Panc1 (cell line): ENCODE measurements around the gene TOPORS. TPM values are rescaled to one million over a fixed set of nuclear protein-coding genes. Genes with fewer than 3 reads are reported as not detected.

Experiments used
- ATAC-seq: fragments of 200-7000 bp; cut with Tn5 transposase; 2 replicates; pipeline ENCODE4 v1.9.1; 2020; ENCODE audit warnings: mild to moderate bottlenecking, moderate library complexity
- BruUV-seq: library from RNA; stranded (reverse); fragments of 400-500 nt; replicated peaks from 2 replicates; lab custom pipeline; 2021; lab: Mats Ljungman, UMichigan
- CTCF ChIA-PET: fragments of 300-600 bp; sonication (Branson Sonifier 250); formaldehyde crosslinking; loops from one replicate; lab custom pipeline; 2022; ENCODE audit warnings: antibody characterized with exemption; lab: Charles Lee
- POLR2A ChIA-PET: fragments of 300-600 bp; sonication (Branson Sonifier 250); formaldehyde crosslinking; loops from one replicate; lab custom pipeline; 2022; ENCODE audit warnings: antibody characterized with exemption; lab: Charles Lee
- DNase-seq: peaks from one replicate; pipeline ENCODE4 v3.0.0-alpha.2; 2010; ENCODE audit warnings: low read depth, low spot score
- H3K27ac ChIP-seq: 2 replicates; pipeline ENCODE4 v1.5.1; 2011; ENCODE audit warnings: mild to moderate bottlenecking, low read length, inconsistent platforms
- H3K27me3 ChIP-seq: fragments of 200-500 bp; sonication (Bioruptor generic); 2 replicates; pipeline ENCODE4 v1.6.0; 2014; ENCODE audit warnings: low read length, inconsistent platforms; ENCODE audit not compliant: control insufficient read depth, insufficient read depth
- H3K36me3 ChIP-seq: fragments of 200-500 bp; sonication (Bioruptor generic); 2 replicates; pipeline ENCODE4 v1.5.1; 2014; ENCODE audit warnings: inconsistent platforms, mild to moderate bottlenecking, low read length, moderate library complexity; ENCODE audit not compliant: control insufficient read depth, insufficient read depth
- H3K4me1 ChIP-seq: 2 replicates; pipeline ENCODE4 v1.5.1; 2011; ENCODE audit warnings: inconsistent platforms, mild to moderate bottlenecking, low read length, moderate library complexity; ENCODE audit not compliant: control insufficient read depth, insufficient read depth
- H3K4me3 ChIP-seq, 2 experiments: 2 replicates each; pipeline ENCODE4 v1.5.1; 2011 to 2012; ENCODE audit warnings: low read depth in 2 of 2, low read length in 2 of 2, mild to moderate bottlenecking in 2 of 2, inconsistent platforms in 1 of 2, moderate library complexity in 1 of 2
- H3K9me3 ChIP-seq: fragments of 200-500 bp; sonication (Bioruptor generic); 2 replicates; pipeline ENCODE4 v1.5.1; 2014; ENCODE audit warnings: low read depth, mild to moderate bottlenecking, inconsistent platforms, low read length, moderate library complexity; ENCODE audit not compliant: control insufficient read depth, insufficient read depth
- CTCF ChIP-seq: fragments of 450-650 bp; IDR thresholded peaks from 2 replicates; pipeline ENCODE4 v1.5.1; 2017; ENCODE audit warnings: mild to moderate bottlenecking
- POLR2AphosphoS5 ChIP-seq: IDR thresholded peaks from 2 replicates; pipeline ENCODE4 v1.6.1; 2012; ENCODE audit warnings: mild to moderate bottlenecking, low read depth, low read length, moderate library complexity
- SIN3A ChIP-seq: IDR thresholded peaks from 2 replicates; pipeline ENCODE4 v1.6.1; 2012; ENCODE audit warnings: low read depth, mild to moderate bottlenecking, low read length, moderate library complexity, borderline replicate concordance; ENCODE audit not compliant: insufficient read depth
- TCF7L2 ChIP-seq: IDR thresholded peaks from 2 replicates; pipeline ENCODE4 v1.6.1; 2011; ENCODE audit warnings: mild to moderate bottlenecking, low read depth, low read length, inconsistent platforms
- in situ Hi-C: cut with HindIII; loops from 2 replicates; pipeline ENCODE4 v1.10.0; 2016; ENCODE audit warnings: low sequenced_read_pairs, low pct_unique_long_range_greater_than_20kb
- intact Hi-C: fragments of 100-400 bp; cut with micrococcal nuclease; formaldehyde crosslinking; loops from one replicate; pipeline ENCODE4 v1.10.0; 2022; ENCODE audit not compliant: unreplicated experiment
- total RNA-seq: library from RNA; stranded (reverse); gene quantifications from one replicate; pipeline ENCODE4 v1.2.1, GENCODE V29; 2021; ENCODE audit not compliant: unreplicated experiment
- TF ChIP-seq, protein P1 (sequence below), 2 experiments: IDR thresholded peaks; 2 replicates each; pipeline ENCODE4 v1.6.1; 2011 to 2012; ENCODE audit warnings: low read depth in 2 of 2, control low read depth in 1 of 2, low read length in 1 of 2, mild to moderate bottlenecking in 1 of 2, moderate library complexity in 1 of 2; ENCODE audit not compliant: insufficient read depth in 1 of 2

The TOPORS gene
- total RNA-seq, 1 experiment from 2014 or later = 21.2 TPM

GRCh38 chr9:32551276-32552051 lies 922 bp downstream of the TOPORS start:
- H3K4me3 ChIP-seq = peak overlapping the region; percentile 54 to 78
- ChIA-PET POLR2A (interaction anchor here (0.6 to 1.2 kb wide), 4 partner anchors 12 to 966 kb away, joined by 3 to 12 read pairs (median 4); partner anchors contain the start of gene ACO1), CTCF (interaction anchor here (0.5 to 1.0 kb wide), 4 partner anchors 19 to 1073 kb away, joined by 3 to 4 read pairs (median 3); no protein-coding TSS in a partner anchor)
- no peaks in the 10 kb centered on the region for H3K27me3 ChIP-seq
- in situ Hi-C loops (loop anchor here (25.0 kb wide), 1 partner anchor 411 kb away; no protein-coding TSS in a partner anchor), intact Hi-C loops (no loop called here)
- peak overlapping the region; percentile 84 for H3K27ac ChIP-seq
- no peaks in the 10 kb centered on the region; the same call in 1 of the 2 replicates for H3K36me3 ChIP-seq
- peak; percentile 47 for ATAC-seq
- H3K9me3 ChIP-seq = no peaks in the 10 kb centered on the region
- TF ChIP-seq CTCF (no peak), SIN3A (no peak), TCF7L2 (no peak), POLR2AphosphoS5 (no peak)
- TF ChIP-seq, protein P1, sequence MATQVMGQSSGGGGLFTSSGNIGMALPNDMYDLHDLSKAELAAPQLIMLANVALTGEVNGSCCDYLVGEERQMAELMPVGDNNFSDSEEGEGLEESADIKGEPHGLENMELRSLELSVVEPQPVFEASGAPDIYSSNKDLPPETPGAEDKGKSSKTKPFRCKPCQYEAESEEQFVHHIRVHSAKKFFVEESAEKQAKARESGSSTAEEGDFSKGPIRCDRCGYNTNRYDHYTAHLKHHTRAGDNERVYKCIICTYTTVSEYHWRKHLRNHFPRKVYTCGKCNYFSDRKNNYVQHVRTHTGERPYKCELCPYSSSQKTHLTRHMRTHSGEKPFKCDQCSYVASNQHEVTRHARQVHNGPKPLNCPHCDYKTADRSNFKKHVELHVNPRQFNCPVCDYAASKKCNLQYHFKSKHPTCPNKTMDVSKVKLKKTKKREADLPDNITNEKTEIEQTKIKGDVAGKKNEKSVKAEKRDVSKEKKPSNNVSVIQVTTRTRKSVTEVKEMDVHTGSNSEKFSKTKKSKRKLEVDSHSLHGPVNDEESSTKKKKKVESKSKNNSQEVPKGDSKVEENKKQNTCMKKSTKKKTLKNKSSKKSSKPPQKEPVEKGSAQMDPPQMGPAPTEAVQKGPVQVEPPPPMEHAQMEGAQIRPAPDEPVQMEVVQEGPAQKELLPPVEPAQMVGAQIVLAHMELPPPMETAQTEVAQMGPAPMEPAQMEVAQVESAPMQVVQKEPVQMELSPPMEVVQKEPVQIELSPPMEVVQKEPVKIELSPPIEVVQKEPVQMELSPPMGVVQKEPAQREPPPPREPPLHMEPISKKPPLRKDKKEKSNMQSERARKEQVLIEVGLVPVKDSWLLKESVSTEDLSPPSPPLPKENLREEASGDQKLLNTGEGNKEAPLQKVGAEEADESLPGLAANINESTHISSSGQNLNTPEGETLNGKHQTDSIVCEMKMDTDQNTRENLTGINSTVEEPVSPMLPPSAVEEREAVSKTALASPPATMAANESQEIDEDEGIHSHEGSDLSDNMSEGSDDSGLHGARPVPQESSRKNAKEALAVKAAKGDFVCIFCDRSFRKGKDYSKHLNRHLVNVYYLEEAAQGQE (IDR thresholded peaks at IDR 0.05; ENCODE audit: insufficient read depth in 1 of 2, low read depth in 2 of 2, low read length in 1 of 2) = no peak
- BruUV-seq = no TSS peak
- DNase-seq = peak; percentile 52
- peaks cover 16% of the 10 kb centered on the region for H3K4me1 ChIP-seq

DNA sequence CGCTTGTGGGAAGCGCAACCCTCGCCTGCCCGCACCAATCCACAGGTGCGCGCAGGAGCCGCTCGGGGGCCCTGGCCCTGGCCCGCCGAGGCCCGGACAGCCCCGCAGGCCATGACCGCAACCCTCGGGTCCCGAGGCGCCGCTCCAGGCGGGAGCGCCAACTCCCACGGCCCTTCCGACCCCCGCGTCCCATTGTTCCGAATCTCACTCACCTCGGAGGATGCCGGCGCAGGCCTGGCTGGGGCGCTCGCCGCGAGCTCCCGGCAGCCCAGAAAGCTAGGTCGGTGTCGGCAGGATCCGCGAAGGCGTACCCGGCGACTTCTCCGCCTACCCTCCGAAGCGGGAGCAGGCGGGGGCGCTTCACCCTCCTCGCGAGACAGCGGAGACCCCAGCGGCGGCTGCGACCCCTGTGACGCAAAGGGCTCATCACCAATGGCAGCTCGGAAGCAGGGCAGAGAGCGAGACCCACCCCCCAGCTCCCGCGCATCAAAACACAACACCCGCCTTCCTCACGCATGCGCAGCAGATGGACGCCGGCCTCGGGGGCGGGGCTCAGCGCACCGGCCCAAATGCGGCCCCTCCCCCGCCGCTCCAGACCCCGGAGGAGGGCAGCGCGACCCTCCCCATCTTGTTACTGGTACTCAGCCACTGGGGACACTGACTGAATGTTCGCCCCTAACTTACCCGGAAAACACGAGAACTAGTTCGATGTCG lies 1.7 kb downstream of the TOPORS start:
- ChIA-PET POLR2A (interaction anchor here (0.6 to 1.2 kb wide), 3 partner anchors 13 to 472 kb away, joined by 3 to 4 read pairs (median 4); partner anchors contain the start of gene ACO1), CTCF (interaction anchor here (0.5 to 1.0 kb wide), 4 partner anchors 18 to 1073 kb away, joined by 3 to 4 read pairs (median 3); no protein-coding TSS in a partner anchor)
- peak; percentile 82 for ATAC-seq
- intact Hi-C loops = no loop called here
- Histone ChIP-seq H3K4me3 (peak overlapping the region; percentile 54 to 78), H3K27ac (peak overlapping the region; percentile 84), H3K36me3 (no peaks in the 10 kb centered on the region; the same call in 1 of the 2 replicates), H3K4me1 (peaks cover 16% of the 10 kb centered on the region), H3K9me3 (no peaks in the 10 kb centered on the region), H3K27me3 (no peaks in the 10 kb centered on the region)
- in situ Hi-C loops = loop anchor here (25.0 kb wide), 1 partner anchor 412 kb away; no protein-coding TSS in a partner anchor
- DNase-seq = no peak
- TF ChIP-seq CTCF = no peak
- TF ChIP-seq, protein P1 (IDR thresholded peaks at IDR 0.05; ENCODE audit: insufficient read depth in 1 of 2, low read depth in 2 of 2, low read length in 1 of 2) = no peak
- TF ChIP-seq TCF7L2 = peak; percentile 67; the same call in 1 of the 2 replicates
- peak; percentile 36; the same call in 1 of the 2 replicates for TF ChIP-seq SIN3A
- peak; percentile 61; the same call in 1 of the 2 replicates for TF ChIP-seq POLR2AphosphoS5
- BruUV-seq = no TSS peak
